Measurements from ENCODE around the gene B9D2. TPM values are rescaled to one million over a fixed set of nuclear protein-coding genes. Genes with fewer than 3 reads are reported as not detected.

B9D2 gene
- total RNA-seq, 2 experiments from 2014 or later: 21.1 to 26.8 TPM

DNA sequence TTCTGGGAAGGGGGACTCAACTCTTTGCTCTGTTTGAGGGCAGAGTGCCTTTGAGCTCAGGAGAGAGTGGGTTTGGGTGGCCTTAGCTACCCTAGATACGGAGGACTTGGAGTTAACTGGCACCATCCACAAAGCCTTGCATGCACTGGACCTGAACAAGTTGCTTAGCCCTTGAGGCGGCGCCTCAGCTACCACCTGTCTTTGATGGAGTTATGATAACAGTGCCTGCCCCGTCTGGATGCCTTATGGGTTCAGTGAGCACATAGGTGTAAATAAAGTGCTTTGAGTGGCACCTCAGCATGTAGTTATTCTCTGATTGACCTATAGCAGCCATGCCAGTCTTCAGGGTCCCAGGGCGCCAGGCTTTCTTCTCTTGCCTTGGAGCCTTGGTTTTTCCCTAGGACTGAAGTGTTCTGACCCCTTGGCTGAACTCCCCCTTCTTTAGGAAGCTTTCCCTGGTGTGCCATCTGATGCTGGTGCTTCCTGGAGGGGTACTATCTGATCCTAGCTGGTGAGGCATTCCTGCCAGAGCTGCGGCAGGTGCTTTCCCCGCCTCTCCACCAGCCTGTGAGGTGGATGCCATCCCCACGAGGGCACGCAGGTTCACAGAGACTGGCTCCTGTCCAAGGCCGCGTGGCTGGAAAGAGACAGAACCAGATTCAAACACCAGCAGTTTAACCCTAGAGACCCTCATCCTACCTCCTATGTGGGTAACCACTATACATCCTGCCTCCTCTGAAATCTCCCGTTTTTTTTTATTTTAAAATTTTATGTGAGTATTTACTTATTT, 39.4 kb upstream of the B9D2 start:
- no peak for ATAC-seq (ENCODE audit: poor library complexity)
- DNase-seq: no peak
- Mint-ChIP-seq H3K27ac (no peak overlapping the region), H3K9me3 (no peaks in the 10 kb centered on the region), H3K36me3 (ENCODE audit: low read depth) (peaks cover 5% of the 10 kb centered on the region), H3K4me1 (ENCODE audit: low read depth) (peaks cover 29% of the 10 kb centered on the region), H3K27me3 (no peaks in the 10 kb centered on the region), H3K4me3 (no peak overlapping the region)
- intact Hi-C loops (cut with DNase I, micrococcal nuclease): no loop called here
- TF ChIP-seq, protein P1, sequence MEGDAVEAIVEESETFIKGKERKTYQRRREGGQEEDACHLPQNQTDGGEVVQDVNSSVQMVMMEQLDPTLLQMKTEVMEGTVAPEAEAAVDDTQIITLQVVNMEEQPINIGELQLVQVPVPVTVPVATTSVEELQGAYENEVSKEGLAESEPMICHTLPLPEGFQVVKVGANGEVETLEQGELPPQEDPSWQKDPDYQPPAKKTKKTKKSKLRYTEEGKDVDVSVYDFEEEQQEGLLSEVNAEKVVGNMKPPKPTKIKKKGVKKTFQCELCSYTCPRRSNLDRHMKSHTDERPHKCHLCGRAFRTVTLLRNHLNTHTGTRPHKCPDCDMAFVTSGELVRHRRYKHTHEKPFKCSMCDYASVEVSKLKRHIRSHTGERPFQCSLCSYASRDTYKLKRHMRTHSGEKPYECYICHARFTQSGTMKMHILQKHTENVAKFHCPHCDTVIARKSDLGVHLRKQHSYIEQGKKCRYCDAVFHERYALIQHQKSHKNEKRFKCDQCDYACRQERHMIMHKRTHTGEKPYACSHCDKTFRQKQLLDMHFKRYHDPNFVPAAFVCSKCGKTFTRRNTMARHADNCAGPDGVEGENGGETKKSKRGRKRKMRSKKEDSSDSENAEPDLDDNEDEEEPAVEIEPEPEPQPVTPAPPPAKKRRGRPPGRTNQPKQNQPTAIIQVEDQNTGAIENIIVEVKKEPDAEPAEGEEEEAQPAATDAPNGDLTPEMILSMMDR (IDR thresholded peaks at IDR 0.05): no peak
- ChIA-PET POLR2A (no interaction called here), CTCF (no interaction called here)
- Histone ChIP-seq H3K9me3 (ENCODE audit: control insufficient read depth in 1 of 2, insufficient read depth in 1 of 2, low read length in 2 of 2) (no peaks in the 10 kb centered on the region), H3K4me1 (ENCODE audit: insufficient read depth, low read length) (peaks cover 11% of the 10 kb centered on the region), H3K27me3 (ENCODE audit: control insufficient read depth in 1 of 2, insufficient read depth in 2 of 2, low read length in 2 of 2) (no peaks in the 10 kb centered on the region), H3K4me3 (ENCODE audit: low read length) (no peak overlapping the region), H3K36me3 (ENCODE audit: insufficient read depth, low read length) (peaks cover 9% of the 10 kb centered on the region), H3K27ac (ENCODE audit: low read depth in 1 of 2, low read length in 2 of 2) (no peak overlapping the region)

DNA sequence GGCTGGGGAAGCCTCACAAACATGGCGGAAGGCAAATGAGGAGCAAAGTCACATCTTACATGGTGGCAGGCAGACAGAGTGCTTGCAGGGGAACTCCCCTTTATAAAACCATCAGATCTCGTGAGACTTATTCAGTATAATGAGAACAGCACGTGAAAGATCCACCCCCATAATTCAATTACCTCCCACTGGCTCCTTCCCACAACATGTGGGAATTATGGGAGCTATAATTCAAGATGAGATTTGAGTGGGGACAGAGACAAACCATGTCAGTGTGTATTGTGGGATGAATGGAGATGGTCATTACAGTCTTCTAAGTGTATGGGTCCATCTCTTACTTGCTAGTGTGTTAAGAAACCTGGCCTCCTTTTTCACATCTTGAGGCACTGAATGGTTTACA, 38.1 kb upstream of the B9D2 start:
- peaks cover 9% of the 10 kb centered on the region for H3K36me3 ChIP-seq (ENCODE audit: insufficient read depth, low read length)
- H3K9me3 ChIP-seq (ENCODE audit: control insufficient read depth in 1 of 2, insufficient read depth in 1 of 2, low read length in 2 of 2): no peaks in the 10 kb centered on the region
- no peaks in the 10 kb centered on the region for H3K27me3 ChIP-seq (ENCODE audit: control insufficient read depth in 1 of 2, insufficient read depth in 2 of 2, low read length in 2 of 2)
- H3K4me3 ChIP-seq (ENCODE audit: low read length): no peak overlapping the region
- H3K9me3 Mint-ChIP-seq: no peaks in the 10 kb centered on the region
- peaks cover 42% of the 10 kb centered on the region for H3K4me1 Mint-ChIP-seq (ENCODE audit: low read depth)
- CTCF ChIA-PET: no interaction called here
- H3K36me3 Mint-ChIP-seq (ENCODE audit: low read depth): peaks cover 19% of the 10 kb centered on the region
- TF ChIP-seq, protein P1 (IDR thresholded peaks at IDR 0.05): no peak
- POLR2A ChIA-PET: no interaction called here
- no peak overlapping the region for H3K27ac ChIP-seq (ENCODE audit: low read depth in 1 of 2, low read length in 2 of 2)
- DNase-seq (no peak), ATAC-seq (ENCODE audit: poor library complexity) (no peak)
- H3K4me3 Mint-ChIP-seq: no peak overlapping the region
- H3K27ac Mint-ChIP-seq: no peak overlapping the region
- no peaks in the 10 kb centered on the region for H3K27me3 Mint-ChIP-seq
- intact Hi-C loops (cut with DNase I, micrococcal nuclease): no loop called here
- H3K4me1 ChIP-seq (ENCODE audit: insufficient read depth, low read length): peaks cover 20% of the 10 kb centered on the region

DNA sequence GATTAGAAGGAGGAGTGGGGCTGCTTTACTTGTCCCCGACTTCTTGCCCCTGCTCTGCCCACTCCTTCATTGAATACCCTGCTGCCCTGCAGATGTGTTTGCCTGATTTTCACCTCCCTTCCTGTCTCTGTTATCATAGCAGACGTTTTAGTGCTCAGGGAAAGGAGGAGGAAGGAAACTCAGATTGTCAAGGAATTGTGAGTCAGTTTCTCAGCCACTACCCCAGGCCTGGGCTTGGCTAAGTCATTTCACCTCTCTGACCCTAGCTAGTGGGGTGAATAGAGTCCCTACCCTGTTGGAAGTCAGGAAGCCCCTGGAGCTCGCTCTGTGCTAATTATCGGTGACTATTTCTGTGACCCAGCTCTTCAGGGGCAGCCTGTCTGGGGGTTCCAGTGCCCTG, 37.5 kb upstream of the B9D2 start:
- Histone ChIP-seq H3K27me3 (ENCODE audit: control insufficient read depth in 1 of 2, insufficient read depth in 2 of 2, low read length in 2 of 2) (no peaks in the 10 kb centered on the region), H3K9me3 (ENCODE audit: control insufficient read depth in 1 of 2, insufficient read depth in 1 of 2, low read length in 2 of 2) (no peaks in the 10 kb centered on the region), H3K4me1 (ENCODE audit: insufficient read depth, low read length) (peaks cover 24% of the 10 kb centered on the region), H3K36me3 (ENCODE audit: insufficient read depth, low read length) (peaks cover 9% of the 10 kb centered on the region), H3K27ac (ENCODE audit: low read depth in 1 of 2, low read length in 2 of 2) (no peak overlapping the region), H3K4me3 (ENCODE audit: low read length) (no peak overlapping the region)
- Mint-ChIP-seq H3K9me3 (no peaks in the 10 kb centered on the region), H3K4me3 (peak overlapping the region; percentile 31), H3K27me3 (no peaks in the 10 kb centered on the region), H3K36me3 (ENCODE audit: low read depth) (peaks cover 19% of the 10 kb centered on the region), H3K4me1 (ENCODE audit: low read depth) (peaks cover 47% of the 10 kb centered on the region), H3K27ac (no peak overlapping the region)
- TF ChIP-seq, protein P1 (IDR thresholded peaks at IDR 0.05): no peak
- intact Hi-C loops (cut with DNase I, micrococcal nuclease): no loop called here
- ChIA-PET POLR2A (no interaction called here), CTCF (no interaction called here)
- DNase-seq (no peak), ATAC-seq (ENCODE audit: poor library complexity) (no peak)
